GM23338 (cell line): ENCODE results near the gene LRRC25. TPM values are rescaled to one million over a fixed set of nuclear protein-coding genes. Genes with fewer than 3 reads are reported as not detected.

ENCODE experiments used
- ATAC-seq: fragments of 200-7000 bp; cut with Tn5 transposase; 3 replicates; pipeline ENCODE4 v1.9.1; 2020
- DNase-seq: peaks from one replicate; pipeline ENCODE4 v3.0.0-alpha.2; 2015; ENCODE audit warnings: low spot score
- H2AFZ ChIP-seq: fragments of 200-600 bp; sonication (generic); 2 replicates; pipeline ENCODE4 v1.8.0; 2016; ENCODE audit warnings: antibody characterized with exemption, mild to moderate bottlenecking, moderate library complexity
- H3F3A ChIP-seq: fragments of 200-600 bp; sonication (generic); replicated peaks from 2 replicates; pipeline ENCODE4 v1.8.0; 2017; ENCODE audit warnings: antibody characterized with exemption, mixed run types, low read depth
- H3K27ac ChIP-seq: fragments of 200-600 bp; sonication (generic); 2 replicates; pipeline ENCODE4 v1.6.1; 2016; ENCODE audit warnings: low read depth
- H3K27me3 ChIP-seq: fragments of 200-600 bp; sonication (generic); 2 replicates; pipeline ENCODE4 v1.8.0; 2016; ENCODE audit warnings: mild to moderate bottlenecking, mixed run types, moderate library complexity; ENCODE audit not compliant: insufficient read depth
- H3K36me3 ChIP-seq: fragments of 200-600 bp; sonication (generic); 2 replicates; pipeline ENCODE4 v1.8.0; 2016; ENCODE audit warnings: mild to moderate bottlenecking; ENCODE audit not compliant: insufficient read depth
- H3K4me1 ChIP-seq: fragments of 200-600 bp; sonication (generic); 2 replicates; pipeline ENCODE4 v1.8.0; 2016; ENCODE audit warnings: mild to moderate bottlenecking, moderate library complexity; ENCODE audit not compliant: insufficient read depth
- H3K4me2 ChIP-seq: fragments of 200-600 bp; sonication (generic); 2 replicates; pipeline ENCODE4 v1.7.1; 2017; ENCODE audit warnings: mixed run types
- H3K4me3 ChIP-seq: fragments of 200-600 bp; sonication (generic); 2 replicates; pipeline ENCODE4 v1.6.1; 2016; ENCODE audit warnings: mixed run types
- H3K79me2 ChIP-seq: fragments of 200-600 bp; sonication (generic); replicated peaks from 2 replicates; pipeline ENCODE4 v1.8.0; 2017; ENCODE audit warnings: mild to moderate bottlenecking; ENCODE audit not compliant: insufficient read depth
- H3K9me2 ChIP-seq: fragments of 200-600 bp; sonication (generic); 2 replicates; pipeline ENCODE4 v1.8.0; 2017; ENCODE audit not compliant: insufficient read depth
- H4K20me1 ChIP-seq: fragments of 200-600 bp; sonication (generic); replicated peaks from 2 replicates; pipeline ENCODE4 v1.8.0; 2017; ENCODE audit warnings: mild to moderate bottlenecking; ENCODE audit not compliant: insufficient read depth
- H3K27ac Mint-ChIP-seq: 2 replicates; pipeline ENCODE4 v1.8.0; 2020; ENCODE audit warnings: inconsistent platforms, mild to moderate bottlenecking, moderate library complexity, mixed read lengths
- H3K27me3 Mint-ChIP-seq: 3 replicates; pipeline ENCODE4 v1.8.0; 2022; ENCODE audit warnings: low read depth, mild to moderate bottlenecking, moderate library complexity, mixed read lengths, inconsistent platforms; ENCODE audit not compliant: insufficient read depth, poor library complexity
- H3K36me3 Mint-ChIP-seq: 3 replicates; pipeline ENCODE4 v1.8.0; 2021; ENCODE audit warnings: low read depth, mild to moderate bottlenecking, inconsistent platforms, moderate library complexity, mixed read lengths
- H3K4me1 Mint-ChIP-seq: 3 replicates; pipeline ENCODE4 v1.8.0; 2020; ENCODE audit warnings: mild to moderate bottlenecking, inconsistent platforms, mixed read lengths
- H3K4me3 Mint-ChIP-seq: 3 replicates; pipeline ENCODE4 v1.8.0; 2021; ENCODE audit warnings: moderate library complexity, mild to moderate bottlenecking, inconsistent platforms, mixed read lengths
- H3K9me3 Mint-ChIP-seq: 3 replicates; pipeline ENCODE4 v1.8.0; 2020; ENCODE audit warnings: moderate library complexity, mild to moderate bottlenecking, inconsistent platforms, mixed read lengths
- CREB1 ChIP-seq: fragments of 250-450 bp; sonication (Bioruptor Pico); IDR thresholded peaks from 2 replicates; pipeline ENCODE4 v1.5.0; 2020; ENCODE audit warnings: low read depth, mild to moderate bottlenecking, moderate library complexity
- CTCF ChIP-seq, 2 experiments: fragments of 200-600 bp in 1 of 2; sonication (generic) in 1 of 2; conservative IDR thresholded peaks; 2 replicates each; pipeline versions ENCODE4 v1.5.1 to v1.6.1; 2016 to 2017; ENCODE audit warnings: antibody characterized with exemption in 2 of 2, low read depth in 2 of 2, mild to moderate bottlenecking in 2 of 2, moderate library complexity in 1 of 2
- EZH2 ChIP-seq: fragments of 200-600 bp; sonication (generic); IDR thresholded peaks from one replicate; pipeline ENCODE4 v1.8.0; 2017; ENCODE audit warnings: antibody characterized with exemption, mild to moderate bottlenecking, low read depth; ENCODE audit not compliant: unreplicated experiment
- EZH2phosphoT487 ChIP-seq: fragments of 200-600 bp; sonication (generic); IDR thresholded peaks from one replicate; pipeline ENCODE4 v1.8.1; 2018; ENCODE audit warnings: antibody characterized with exemption; ENCODE audit not compliant: unreplicated experiment
- JUNB ChIP-seq: IDR thresholded peaks from one replicate; pipeline ENCODE4 v1.6.1; 2016; ENCODE audit warnings: antibody characterized with exemption; ENCODE audit not compliant: unreplicated experiment
- NANOG ChIP-seq: IDR thresholded peaks from 2 replicates; pipeline ENCODE4 v1.6.1; 2016; ENCODE audit warnings: antibody characterized with exemption, borderline replicate concordance
- POLR2AphosphoS5 ChIP-seq: IDR thresholded peaks from 2 replicates; pipeline ENCODE4 v1.6.1; 2016; ENCODE audit warnings: antibody characterized with exemption, low read depth
- REST ChIP-seq: IDR thresholded peaks from one replicate; pipeline ENCODE4 v1.6.1; 2018; ENCODE audit warnings: antibody characterized with exemption; ENCODE audit not compliant: unreplicated experiment
- STAT1 ChIP-seq: IDR thresholded peaks from one replicate; pipeline ENCODE4 v1.6.1; 2016; ENCODE audit warnings: antibody characterized with exemption; ENCODE audit not compliant: unreplicated experiment
- ZNF114 ChIP-seq: fragments of 250-450 bp; sonication (Bioruptor Pico); IDR thresholded peaks from 2 replicates; pipeline ENCODE4 v1.5.0; 2020; ENCODE audit warnings: mild to moderate bottlenecking, moderate library complexity
- ZNF331 ChIP-seq: fragments of 250-450 bp; sonication (Bioruptor Pico); IDR thresholded peaks from 2 replicates; pipeline ENCODE4 v1.5.0; 2020; ENCODE audit warnings: low read depth, mild to moderate bottlenecking, moderate library complexity
- ZNF462 ChIP-seq: fragments of 250-450 bp; sonication (Bioruptor Pico); IDR thresholded peaks from 2 replicates; pipeline ENCODE4 v1.5.0; 2020; ENCODE audit warnings: mild to moderate bottlenecking, moderate library complexity
- polyA plus RNA-seq: library from polyadenylated mRNA; unstranded; fragments of >200 nt; fragmentation: Nextera tagmentation; extraction: Ambion mirVana; gene quantifications from 2 replicates; pipeline ENCODE4 v1.2.1, GENCODE V29; 2016
- total RNA-seq: library from RNA; depleted of rRNA; stranded (reverse); fragments of >200 nt; shearing (Covaris generic); gene quantifications from 2 replicates; pipeline ENCODE4 v1.2.3, GENCODE V29; 2014
- TF ChIP-seq, protein P1 (sequence below): IDR thresholded peaks from 2 replicates; pipeline ENCODE4 v1.6.1; 2016; ENCODE audit warnings: antibody characterized with exemption

Gene LRRC25
- total and polyA plus RNA-seq, 2 experiments from 2014 or later: 0.17 to 0.24 TPM

GRCh38 chr19:18362934-18363542, 34.4 kb downstream of the LRRC25 start:
- Mint-ChIP-seq H3K4me3 (no peak overlapping the region; the same call in 2 of the 3 replicates), H3K27me3 (peaks cover 12% of the 10 kb centered on the region), H3K9me3 (peaks cover 5% of the 10 kb centered on the region; the same call in 2 of the 3 replicates), H3K4me1 (peaks cover 28% of the 10 kb centered on the region), H3K36me3 (peaks cover 75% of the 10 kb centered on the region), H3K27ac (peak overlapping the region; percentile 98; the same call in 1 of the 2 replicates)
- Histone ChIP-seq H3F3A (peaks cover 16% of the 10 kb centered on the region), H3K79me2 (no peaks in the 10 kb centered on the region), H3K9me2 (no peaks in the 10 kb centered on the region), H2AFZ (no peak overlapping the region), H3K36me3 (no peaks in the 10 kb centered on the region; the same call in 1 of the 2 replicates), H3K27ac (peak overlapping the region; percentile 97; the same call in 1 of the 2 replicates), H3K4me3 (no peak overlapping the region), H4K20me1 (no peaks in the 10 kb centered on the region), H3K27me3 (no peaks in the 10 kb centered on the region), H3K4me2 (no peak overlapping the region), H3K4me1 (peaks cover 16% of the 10 kb centered on the region)
- DNase-seq (no peak), ATAC-seq (no peak)
- TF ChIP-seq ZNF462 (CRISPR knock-in tag) (no peak), CREB1 (CRISPR knock-in tag) (no peak), EZH2phosphoT487 (no peak), CTCF (conservative IDR thresholded peaks at IDR 0.05; ENCODE audit: low read depth in 2 of 2) (no peak), EZH2 (no peak), ZNF114 (no peak), REST (no peak), JUNB (no peak), STAT1 (no peak), POLR2AphosphoS5 (no peak), ZNF331 (no peak), NANOG (no peak)
- TF ChIP-seq, protein P1, sequence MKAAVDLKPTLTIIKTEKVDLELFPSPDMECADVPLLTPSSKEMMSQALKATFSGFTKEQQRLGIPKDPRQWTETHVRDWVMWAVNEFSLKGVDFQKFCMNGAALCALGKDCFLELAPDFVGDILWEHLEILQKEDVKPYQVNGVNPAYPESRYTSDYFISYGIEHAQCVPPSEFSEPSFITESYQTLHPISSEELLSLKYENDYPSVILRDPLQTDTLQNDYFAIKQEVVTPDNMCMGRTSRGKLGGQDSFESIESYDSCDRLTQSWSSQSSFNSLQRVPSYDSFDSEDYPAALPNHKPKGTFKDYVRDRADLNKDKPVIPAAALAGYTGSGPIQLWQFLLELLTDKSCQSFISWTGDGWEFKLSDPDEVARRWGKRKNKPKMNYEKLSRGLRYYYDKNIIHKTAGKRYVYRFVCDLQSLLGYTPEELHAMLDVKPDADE: no peak
